GM12891 (cell line): Measurements from ENCODE around the gene TCP11.

Experiments
- DNase-seq: peaks from one replicate; pipeline ENCODE4 v3.0.0; 2011; ENCODE audit warnings: low spot score; ENCODE audit not compliant: insufficient read length
- FAIRE-seq: peaks from 2 replicates; lab custom pipeline; 2011; peaks lifted over from hg19 to GRCh38; lab: Jason Lieb, UNC
- PAX5 ChIP-seq: IDR thresholded peaks from 2 replicates; pipeline ENCODE4 v1.6.1; 2011; ENCODE audit warnings: low read length, moderate library complexity, mild to moderate bottlenecking; ENCODE audit not compliant: insufficient read depth, severe bottlenecking
- POLR2A ChIP-seq: IDR thresholded peaks from 2 replicates; pipeline ENCODE4 v1.6.1; 2011; ENCODE audit warnings: low read depth, low read length, control low read depth
- POLR2AphosphoS5 ChIP-seq: IDR thresholded peaks from 2 replicates; pipeline ENCODE4 v1.6.1; 2011; ENCODE audit warnings: low read depth, low read length, control low read depth
- POU2F2 ChIP-seq: IDR thresholded peaks from 2 replicates; pipeline ENCODE4 v1.6.1; 2011; ENCODE audit warnings: low read depth, mild to moderate bottlenecking, control low read depth, low read length, moderate library complexity
- SPI1 ChIP-seq: IDR thresholded peaks from 2 replicates; pipeline ENCODE4 v1.6.1; 2011; ENCODE audit warnings: low read depth, low read length, control low read depth
- TAF1 ChIP-seq: IDR thresholded peaks from 2 replicates; pipeline ENCODE4 v1.6.1; 2011; ENCODE audit warnings: low read depth, low read length, control low read depth

Gene TCP11

DNA sequence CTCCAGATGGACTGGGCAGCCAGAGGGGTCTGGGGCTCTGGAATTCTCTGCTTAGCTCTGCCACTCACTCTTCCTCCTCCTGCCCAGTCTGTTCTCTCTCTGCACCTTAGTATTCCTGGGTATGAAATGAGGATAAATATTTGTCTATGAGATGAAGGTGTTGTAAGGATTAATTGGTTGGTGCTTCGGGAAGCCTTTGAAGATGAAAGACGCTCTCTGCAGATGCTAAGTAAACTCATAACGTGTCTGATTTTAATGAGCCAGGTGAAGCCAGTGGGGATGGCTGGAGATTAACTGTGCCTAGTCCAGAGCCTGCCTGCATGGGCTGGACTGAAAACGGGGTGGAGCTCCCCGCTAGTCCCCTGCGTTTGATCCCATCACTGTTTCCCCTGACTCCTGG, 23.1 kb upstream of the TCP11 start:
- TF ChIP-seq SPI1 (no peak), POLR2A (no peak), TAF1 (no peak), POU2F2 (no peak), POLR2AphosphoS5 (no peak), PAX5 (no peak)
- DNase-seq (no peak), FAIRE-seq (no peak)

DNA sequence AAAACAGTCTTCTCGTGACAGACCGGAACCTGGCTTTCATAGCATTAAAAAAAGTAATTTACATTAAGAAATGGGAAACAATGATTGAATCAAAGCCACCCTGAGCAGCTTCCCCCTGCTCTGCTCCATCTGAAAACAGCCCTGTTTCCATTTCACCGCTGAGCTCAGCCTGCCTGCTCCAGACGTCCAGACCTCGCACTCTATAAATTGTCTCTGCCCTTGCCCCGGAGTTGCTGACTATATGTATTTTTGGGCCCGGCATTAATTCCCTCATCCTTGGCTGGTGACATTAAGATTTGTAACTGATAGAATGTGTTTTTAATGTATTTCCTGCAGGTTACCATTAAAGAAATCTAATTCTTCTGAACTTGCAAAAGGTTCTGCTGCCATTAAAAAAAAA, 22.7 kb upstream of the TCP11 start:
- FAIRE-seq, result no peak
- TF ChIP-seq POU2F2 (no peak), SPI1 (no peak), POLR2A (no peak), TAF1 (no peak), PAX5 (no peak), POLR2AphosphoS5 (no peak)

GRCh38 chr6:35161776-35162607, 20.9 kb upstream of the TCP11 start:
- FAIRE-seq, result no peak
- TF ChIP-seq PAX5, result no peak
- no peak for TF ChIP-seq POLR2AphosphoS5
- no peak for TF ChIP-seq POLR2A
- no peak for TF ChIP-seq TAF1
- TF ChIP-seq SPI1, result no peak
- TF ChIP-seq POU2F2, result no peak
- DNase-seq, result no peak

More for the DNA sequence above, 22.7 kb upstream of the TCP11 start:
- no peak for DNase-seq

GRCh38 chr6:35161266-35161665, 20.1 kb upstream of the TCP11 start:
- DNase-seq, result no peak
- FAIRE-seq, result no peak
- TF ChIP-seq POLR2AphosphoS5 (no peak), SPI1 (no peak), POU2F2 (no peak), TAF1 (no peak), POLR2A (no peak), PAX5 (no peak)

- FAIRE-seq, result no peak
- no peak for TF ChIP-seq TAF1
- no peak for TF ChIP-seq POU2F2
- TF ChIP-seq PAX5, result no peak
- no peak for TF ChIP-seq POLR2A
- TF ChIP-seq POLR2AphosphoS5, result no peak
- TF ChIP-seq SPI1, result no peak
- no peak for DNase-seq
Observed at GRCh38 chr6:35160642-35161041, 19.5 kb upstream of the TCP11 start.

GRCh38 chr6:35158520-35158919, 17.4 kb upstream of the TCP11 start:
- TF ChIP-seq POLR2A, result no peak
- no peak for TF ChIP-seq SPI1
- no peak for TF ChIP-seq TAF1
- no peak for TF ChIP-seq POLR2AphosphoS5
- TF ChIP-seq PAX5, result no peak
- no peak for TF ChIP-seq POU2F2
- DNase-seq (no peak), FAIRE-seq (no peak)

- FAIRE-seq (no peak), DNase-seq (no peak)
- TF ChIP-seq PAX5 (no peak), POLR2AphosphoS5 (no peak), SPI1 (no peak), POLR2A (no peak), POU2F2 (no peak), TAF1 (no peak)
Observed at GRCh38 chr6:35154947-35155346, 13.8 kb upstream of the TCP11 start.

GRCh38 chr6:35154262-35154661, 13.1 kb upstream of the TCP11 start:
- FAIRE-seq (no peak), DNase-seq (no peak)
- TF ChIP-seq POU2F2, result no peak
- TF ChIP-seq SPI1, result no peak
- no peak for TF ChIP-seq POLR2A
- TF ChIP-seq PAX5, result no peak
- TF ChIP-seq TAF1, result no peak
- no peak for TF ChIP-seq POLR2AphosphoS5

DNA sequence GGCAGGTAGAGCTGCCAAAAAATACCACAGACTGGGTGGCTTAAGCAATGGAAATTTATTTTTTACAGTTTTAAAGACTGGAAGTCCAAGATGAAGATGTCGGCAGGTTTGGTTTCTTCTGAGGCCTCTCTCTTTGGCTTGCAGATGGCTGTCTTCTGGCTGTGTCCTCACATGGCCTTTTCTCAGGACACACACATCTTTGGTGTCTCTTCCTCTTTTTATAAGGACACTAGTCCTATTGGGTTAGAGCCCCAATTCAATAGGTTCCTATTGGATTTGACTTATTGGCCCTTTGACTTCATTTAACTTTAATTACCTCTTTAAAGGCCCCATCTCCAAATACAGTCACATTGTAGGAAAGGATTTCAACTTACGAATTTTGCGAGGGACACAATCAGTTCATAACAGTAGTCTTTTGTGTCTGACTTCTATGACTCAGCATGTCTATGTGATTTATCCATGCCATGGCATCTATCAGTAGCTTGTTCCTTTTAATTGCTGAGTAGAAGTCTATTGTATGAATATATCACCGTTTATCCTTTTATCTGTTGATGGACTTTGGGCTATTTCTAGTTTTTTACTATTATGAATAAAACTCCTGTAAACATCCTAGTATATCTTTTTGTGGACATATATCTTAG, 11.0 kb upstream of the TCP11 start:
- FAIRE-seq (no peak), DNase-seq (no peak)
- TF ChIP-seq POLR2A (no peak), POLR2AphosphoS5 (no peak), PAX5 (no peak), POU2F2 (no peak)

DNA sequence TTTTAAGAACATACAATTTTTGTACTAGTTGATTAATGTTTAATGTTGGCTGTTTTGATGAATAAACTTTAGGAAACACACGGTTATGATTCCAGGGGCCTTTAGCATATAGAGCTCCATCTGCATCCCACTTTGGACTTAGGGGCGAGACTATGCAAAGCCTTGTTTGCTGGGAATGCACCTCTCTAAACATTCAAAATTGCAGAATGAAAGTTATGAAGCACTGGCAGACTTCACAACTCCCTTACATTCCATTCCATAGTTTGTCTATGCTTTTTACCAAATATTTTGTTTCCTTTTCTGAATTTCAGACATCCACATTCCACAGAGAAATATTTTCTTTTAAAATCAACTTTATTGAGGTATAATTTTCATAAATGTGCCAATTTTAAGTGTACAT, 10.3 kb upstream of the TCP11 start:
- no peak for TF ChIP-seq TAF1
- no peak for TF ChIP-seq POLR2A
- TF ChIP-seq POLR2AphosphoS5, result no peak
- TF ChIP-seq PAX5, result no peak
- TF ChIP-seq SPI1, result no peak
- TF ChIP-seq POU2F2, result no peak
- DNase-seq (no peak), FAIRE-seq (no peak)
